ENCODE measurements around the gene INTS14.

GRCh38 chr15:65569728-65570127 is 41.2 kb downstream of the INTS14 start:
- TF ChIP-seq CTCF (IDR thresholded peaks at IDR 0.05; ENCODE audit: borderline replicate concordance, extremely low read depth, low read length, poor library complexity, severe bottlenecking) (no peak), EZH2 (IDR thresholded peaks at IDR 0.05; ENCODE audit: borderline replicate concordance, low read depth, low read length, severe bottlenecking) (no peak)
